ENCODE measurements around the gene DNAJA3.
A peak's percentile ranks its signal among the peaks of the same experiment; 100 is the strongest.

Gene DNAJA3

DNA sequence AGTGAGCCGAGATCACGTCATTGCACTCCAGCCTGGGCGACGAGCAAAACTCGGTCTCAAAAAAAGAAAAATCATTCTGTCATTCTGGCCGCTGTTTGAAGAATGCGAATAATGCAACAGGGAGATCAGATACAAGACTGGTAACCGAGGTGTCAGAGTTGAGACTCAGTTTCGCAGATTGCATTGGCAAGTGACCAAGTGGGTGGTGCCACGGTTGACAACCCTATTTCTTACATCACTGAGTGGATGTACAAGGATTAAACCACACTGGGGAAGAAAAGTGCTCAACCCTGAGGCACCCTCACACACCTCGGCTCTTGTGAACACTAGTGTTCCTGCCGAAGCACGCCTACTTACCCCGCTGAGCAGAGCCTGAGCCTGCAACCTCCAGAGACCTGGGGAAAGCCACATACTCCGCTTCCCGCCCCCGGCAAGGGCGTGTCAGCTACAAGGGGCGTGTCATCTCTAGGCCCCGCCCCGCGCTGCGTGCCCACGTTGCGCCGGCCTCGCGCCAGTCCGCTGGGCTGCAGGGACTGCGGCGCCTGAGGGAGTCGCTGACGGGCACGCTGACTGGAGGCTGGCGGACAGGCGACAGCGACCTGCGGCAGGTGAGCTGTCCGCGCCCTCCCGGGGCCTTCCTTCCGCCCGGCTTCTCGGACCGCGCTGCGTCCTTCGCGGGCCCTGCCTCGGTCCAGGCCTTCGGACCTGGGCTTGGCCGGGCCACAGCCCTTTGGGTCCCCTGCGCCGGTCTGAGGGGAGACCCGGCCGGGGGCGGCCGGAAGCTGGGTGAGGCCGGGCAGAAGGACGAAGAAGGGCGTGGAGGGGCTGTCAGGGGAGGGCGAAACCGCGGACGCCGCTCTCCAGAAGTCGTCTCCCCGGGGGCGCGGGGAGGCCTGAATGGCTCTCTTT, 50.5 kb downstream of the DNAJA3 start, which contains the start of gene HMOX2:
TSS of gene HMOX2 (plus strand) at position 519 of the 909 bp plus-strand sequence. CDS start 29,127 bp downstream, outside the sequence.
- peak; percentile 91 for DNase-seq (ENCODE audit: low read depth)

GRCh38 chr16:4477966-4478365, 52.3 kb downstream of the DNAJA3 start:
- DNase-seq (ENCODE audit: low read depth), result no peak

GRCh38 chr16:4481526-4481925, 55.9 kb downstream of the DNAJA3 start:
- no peak for DNase-seq (ENCODE audit: low read depth)

DNA sequence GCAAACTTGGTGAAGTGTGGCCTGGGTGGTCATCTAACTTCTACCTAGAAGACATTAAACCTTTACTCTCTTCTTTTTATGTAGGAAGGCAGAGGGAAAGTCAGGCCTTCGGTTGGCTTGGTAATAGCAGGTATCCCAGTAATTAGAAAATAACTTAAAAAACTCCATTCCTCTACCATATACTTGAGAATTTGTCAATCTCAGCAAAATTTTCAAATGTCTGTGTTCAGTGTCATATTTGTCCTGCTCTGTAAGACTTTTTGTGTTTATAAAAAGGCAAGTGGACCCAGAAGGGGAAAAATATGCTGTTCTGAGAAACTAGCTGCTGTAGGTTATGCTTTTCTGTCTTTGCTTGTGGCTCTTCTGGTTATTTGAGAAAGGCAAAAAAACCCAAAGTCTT, 56.3 kb downstream of the DNAJA3 start:
- DNase-seq (ENCODE audit: low read depth), result no peak

DNA sequence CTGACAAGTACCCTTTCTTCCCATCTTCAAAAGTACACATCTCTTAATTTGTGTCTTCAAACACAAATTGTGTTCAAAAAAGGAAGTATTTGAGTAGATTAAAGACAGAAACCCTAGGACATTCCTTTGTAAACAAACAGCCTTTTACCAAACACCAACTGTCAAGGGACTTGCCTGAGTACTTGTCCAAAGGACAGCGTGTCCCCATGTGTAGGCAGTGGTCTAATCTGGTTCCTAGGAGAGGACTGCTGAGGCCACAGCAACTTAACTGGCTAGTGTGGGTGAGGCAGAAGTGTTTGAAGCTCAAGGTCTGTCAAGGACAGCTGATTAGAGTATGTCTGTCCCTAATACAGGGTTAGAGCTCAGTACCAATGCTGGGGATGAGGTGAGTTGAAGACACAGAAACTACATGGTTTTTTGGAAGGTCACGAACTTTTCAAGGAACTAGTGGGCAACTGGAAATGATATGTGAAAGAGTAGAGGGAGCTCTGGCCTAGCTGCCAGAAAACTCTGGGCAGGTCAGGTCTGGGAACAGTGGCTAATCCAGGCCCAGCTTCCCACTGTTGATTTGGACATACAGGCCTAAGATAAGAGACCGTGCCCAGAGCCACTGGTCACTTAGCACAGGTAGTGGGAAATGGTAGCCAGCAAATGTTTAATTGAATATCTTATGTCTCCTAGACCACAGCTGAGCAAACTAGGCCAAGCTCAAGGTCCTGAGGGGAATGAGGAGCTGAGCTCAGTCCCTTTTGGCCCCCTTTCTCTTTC, 60.6 kb downstream of the DNAJA3 start:
- no peak for DNase-seq (ENCODE audit: low read depth)

DNA sequence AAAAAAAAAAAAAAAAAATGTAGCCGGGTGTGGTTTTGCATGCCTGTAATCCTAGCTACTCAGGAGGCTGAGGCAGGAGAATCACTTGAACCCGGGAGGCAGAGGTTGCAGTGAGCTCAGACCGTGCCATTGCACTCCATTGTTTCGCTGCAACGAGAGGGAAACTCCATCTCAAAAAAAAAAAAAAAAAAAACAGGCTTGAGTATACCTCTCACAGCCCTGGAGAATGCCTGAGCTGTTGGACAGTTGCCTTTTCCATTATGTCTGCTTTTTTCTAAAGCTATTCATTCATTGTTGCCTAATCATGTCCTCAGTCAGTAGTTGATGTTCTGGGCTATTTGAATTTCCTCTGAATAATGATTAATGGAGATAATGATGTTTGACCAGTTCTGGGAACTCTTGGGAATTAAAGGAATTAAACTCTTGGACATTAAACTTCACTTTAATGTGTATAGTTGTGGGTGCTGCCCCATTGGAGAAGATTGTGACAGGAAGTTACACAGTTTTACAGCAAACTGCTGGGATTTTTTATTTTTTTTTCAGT, 62.4 kb downstream of the DNAJA3 start:
- no peak for DNase-seq (ENCODE audit: low read depth)

DNA sequence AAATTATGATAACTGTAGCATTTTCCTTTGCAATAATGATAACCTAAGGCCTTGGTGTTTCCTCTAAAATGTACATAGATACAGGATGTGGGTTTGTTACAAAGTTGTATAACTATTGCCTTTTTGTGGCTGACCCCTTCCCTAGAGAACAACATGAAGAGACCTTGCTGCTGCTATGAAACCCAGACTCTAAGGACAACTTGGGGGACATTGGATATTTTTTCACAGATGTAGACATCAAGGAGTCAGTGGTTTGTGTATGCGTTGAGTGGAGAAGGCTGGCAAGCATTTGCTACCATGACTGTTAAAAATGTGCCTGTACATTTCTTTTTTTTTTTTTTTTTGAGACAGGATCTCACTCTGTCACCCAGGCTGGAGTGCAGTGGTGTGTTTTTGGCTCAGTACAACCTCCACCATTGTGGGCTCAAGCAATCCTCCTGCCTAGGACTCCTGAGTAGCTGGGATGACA, 62.9 kb downstream of the DNAJA3 start:
- DNase-seq (ENCODE audit: low read depth), result no peak

GRCh38 chr16:4489030-4489429, 63.4 kb downstream of the DNAJA3 start:
- DNase-seq (ENCODE audit: low read depth), result no peak

GRCh38 chr16:4491898-4492297, 66.2 kb downstream of the DNAJA3 start:
- no peak for DNase-seq (ENCODE audit: low read depth)

DNA sequence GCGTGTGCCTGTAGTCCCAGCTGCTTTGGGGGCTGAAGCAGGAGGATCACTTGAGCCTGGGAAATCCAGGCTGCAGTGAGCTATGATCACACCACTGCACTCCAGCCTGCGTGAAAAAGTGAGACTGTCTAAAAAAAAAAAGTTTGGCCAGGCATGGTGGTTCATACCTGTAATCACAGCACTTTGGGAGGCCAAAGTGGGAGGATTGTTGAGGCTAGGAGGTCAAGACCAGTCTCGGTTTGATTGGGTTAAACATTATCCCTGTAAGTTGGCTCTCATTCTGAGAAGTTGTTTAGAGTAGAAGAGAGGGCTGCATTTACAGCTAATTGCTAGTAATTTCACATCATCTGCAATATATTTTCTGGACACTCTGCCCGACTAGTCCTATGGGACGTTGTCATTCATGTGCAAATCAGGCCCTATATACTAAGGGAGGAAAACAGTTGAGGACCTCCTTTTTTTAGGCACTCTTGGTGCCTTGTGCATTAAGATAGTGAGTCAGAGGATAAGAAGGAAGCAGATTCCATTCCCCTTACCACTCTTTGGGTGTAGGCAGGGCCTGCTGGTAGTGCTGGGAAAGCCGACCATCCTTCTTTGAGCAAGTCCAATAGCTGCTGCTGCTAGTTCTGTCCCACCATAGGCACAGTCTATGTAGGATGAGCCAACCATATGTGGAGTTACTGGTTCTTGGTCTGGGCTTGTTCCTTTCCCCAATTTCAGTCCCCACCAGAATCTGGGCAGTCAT, 69.2 kb downstream of the DNAJA3 start:
- DNase-seq (ENCODE audit: low read depth), result no peak

DNA sequence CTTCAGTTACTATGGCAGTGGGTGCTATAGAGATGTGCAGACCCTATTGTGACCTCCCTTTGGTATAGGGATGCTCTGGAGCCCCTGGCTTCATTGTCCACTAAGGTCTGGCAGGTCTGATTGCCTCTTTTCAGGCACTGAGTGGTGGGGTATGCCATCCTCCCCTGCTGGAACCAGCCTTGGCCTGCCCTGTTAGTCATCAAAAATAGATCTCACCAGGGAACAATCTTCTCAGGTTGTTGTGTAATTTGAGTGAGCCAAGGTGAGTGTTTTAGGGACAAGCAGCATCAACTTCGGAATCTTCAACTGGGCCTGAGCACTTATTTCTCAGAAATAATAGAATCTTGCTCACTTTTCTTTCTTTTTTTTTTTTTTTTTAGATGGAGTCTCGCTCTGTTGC, 70.1 kb downstream of the DNAJA3 start:
- no peak for DNase-seq (ENCODE audit: low read depth)

- no peak for DNase-seq (ENCODE audit: low read depth)
These were observed 70.6 kb downstream of the DNAJA3 start for GRCh38 chr16:4496305-4496704.

DNA sequence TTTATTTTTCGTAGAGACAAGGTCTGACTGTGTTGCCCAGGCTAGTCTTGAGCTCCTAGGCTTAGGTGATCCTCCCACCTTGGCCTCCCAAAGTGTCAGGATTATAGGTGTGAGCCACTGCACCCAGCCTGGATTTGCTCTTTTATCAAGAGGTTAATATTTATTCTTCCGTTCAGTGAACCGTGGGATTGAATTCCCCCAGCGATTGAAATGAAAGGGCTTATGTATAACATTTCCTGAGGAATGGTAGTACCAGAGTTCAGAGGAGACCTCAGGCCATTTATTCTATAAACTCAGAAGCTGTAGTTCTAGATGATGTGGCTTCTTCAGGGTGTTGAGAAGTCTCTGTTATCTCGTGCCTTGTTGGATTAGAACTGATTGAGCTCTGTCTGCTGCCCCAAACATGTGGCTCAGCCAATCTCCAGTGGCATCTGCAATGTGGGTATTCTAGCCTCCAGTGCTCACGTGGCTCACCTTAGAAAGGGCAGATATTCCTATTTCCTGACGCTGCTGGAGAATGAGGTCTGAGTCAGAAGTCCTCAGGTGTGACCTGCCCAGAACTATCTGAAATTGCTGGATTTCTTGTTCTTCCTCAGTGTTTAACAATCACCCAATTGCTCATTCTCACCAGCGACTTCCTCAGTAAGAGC, 73.0 kb downstream of the DNAJA3 start:
- DNase-seq (ENCODE audit: low read depth), result no peak

- no peak for DNase-seq (ENCODE audit: low read depth)
These were observed 73.5 kb downstream of the DNAJA3 start for GRCh38 chr16:4499196-4499555.

- no peak for DNase-seq (ENCODE audit: low read depth)
These were observed 74.6 kb downstream of the DNAJA3 start for GRCh38 chr16:4500272-4500671.

- DNase-seq (ENCODE audit: low read depth), result no peak
These were observed 75.4 kb downstream of the DNAJA3 start for GRCh38 chr16:4501071-4501478.

DNA sequence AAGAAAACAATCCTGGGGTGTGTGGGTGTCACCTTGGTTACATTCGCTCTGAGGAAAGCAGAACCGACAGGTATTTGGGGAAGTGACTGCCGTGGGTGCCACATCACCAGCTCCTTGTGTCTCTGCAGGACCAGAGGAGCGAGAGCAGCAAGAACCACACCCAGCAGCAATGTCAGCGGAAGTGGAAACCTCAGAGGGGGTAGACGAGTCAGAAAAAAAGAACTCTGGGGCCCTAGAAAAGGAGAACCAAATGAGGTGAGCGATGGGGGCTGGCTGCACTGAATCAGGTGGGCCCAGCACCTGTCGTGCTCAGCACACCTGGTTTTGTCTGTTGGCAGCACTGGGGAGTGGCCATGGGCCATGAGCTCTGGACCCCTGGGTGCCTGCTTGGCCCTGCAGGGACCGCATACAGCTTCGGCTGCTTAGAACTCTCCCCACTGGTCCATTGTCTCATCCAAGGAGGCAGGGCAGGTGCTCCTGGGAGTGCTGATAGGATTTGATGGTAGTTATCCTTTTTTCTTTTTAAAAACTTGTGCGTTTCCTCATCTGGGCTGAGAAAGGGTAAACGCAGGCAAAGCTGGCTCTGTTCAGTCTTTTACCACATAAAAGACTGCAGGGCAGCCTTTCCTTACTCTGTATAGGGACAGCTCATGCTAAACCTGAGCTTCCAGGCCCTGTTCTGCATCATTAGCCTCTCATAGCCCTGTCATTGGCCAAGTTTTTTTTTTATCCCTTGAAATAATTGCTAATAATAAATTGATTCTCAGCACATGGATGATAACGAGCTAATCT, 79.9 kb downstream of the DNAJA3 start:
- peak; percentile 40 for DNase-seq (ENCODE audit: low read depth)

All from activated T-helper 9 cell treated with anti-CD3 and anti-CD28 coated beads, Interleukin-2, amount 50 U/mL, for 16 hours (primary cell).